ENCODE data around the gene C1QC.

GRCh38 chr1:22608361-22608760 is 35.1 kb upstream of the C1QC start:
- no peak for TF ChIP-seq GATA2 (IDR thresholded peaks at IDR 0.05; ENCODE audit: low read depth, low read length)
- no peak for TF ChIP-seq GATA3 (IDR thresholded peaks at IDR 0.05; ENCODE audit: low read depth, low read length)

Measured in SH-SY5Y (cell line).